HG03159 (cell line): ENCODE data around the gene FBXO31.
A peak's percentile ranks its signal among the peaks of the same experiment; 100 is the strongest.
"Not testable (repeated sequence)": the region's sequence is repeated elsewhere in the genome, so short reads cannot be mapped to it uniquely, and the experiment has no call there.

ENCODE experiments used
- ATAC-seq: cut with Tn5 transposase; IDR thresholded peaks from one replicate; pipeline ENCODE4 v1.9.1; 2021; ENCODE audit warnings: mild to moderate bottlenecking, moderate library complexity; ENCODE audit not compliant: unreplicated experiment

Gene FBXO31

DNA sequence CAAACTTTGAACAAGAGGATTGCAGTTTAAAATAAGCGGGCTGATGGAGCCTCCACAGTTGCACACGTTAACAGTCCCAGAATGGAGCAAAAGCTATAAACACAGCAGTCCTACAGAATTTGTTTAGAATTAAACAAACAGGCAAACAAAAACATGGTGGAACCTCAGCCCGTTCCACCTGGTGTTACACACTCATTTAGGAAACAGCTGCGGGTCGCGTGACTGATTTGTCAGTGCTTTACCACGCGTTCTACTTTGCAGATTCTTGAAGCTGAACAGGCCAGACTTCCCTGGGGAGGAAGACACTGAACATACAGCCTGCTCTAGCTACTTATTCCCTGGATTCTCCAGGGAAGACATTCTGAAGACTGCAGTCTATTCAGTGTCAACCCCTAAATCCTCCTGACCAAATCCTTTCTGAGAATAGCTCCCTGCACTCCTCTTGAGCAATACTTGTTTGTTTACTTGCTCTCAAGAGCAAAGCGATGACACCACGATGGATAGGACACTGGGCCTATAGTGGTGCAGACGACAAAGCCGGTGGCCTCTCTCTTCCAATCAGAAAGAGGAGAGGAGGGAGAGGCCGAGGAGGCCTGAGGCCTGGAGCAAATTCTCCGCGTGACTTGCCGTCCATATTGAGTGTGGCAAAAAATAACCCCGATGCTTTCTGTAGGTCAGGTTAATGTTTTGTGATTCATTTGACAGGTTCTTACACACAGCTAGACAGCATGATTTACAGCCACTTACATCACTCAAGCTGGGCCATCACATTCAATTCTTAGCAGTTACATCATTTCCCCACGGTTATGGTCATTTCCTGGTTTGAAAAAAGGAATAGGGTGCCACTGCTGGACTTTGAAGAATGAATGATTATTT lies 4.6 kb upstream of the FBXO31 start:
- peak; percentile 51 for ATAC-seq

DNA sequence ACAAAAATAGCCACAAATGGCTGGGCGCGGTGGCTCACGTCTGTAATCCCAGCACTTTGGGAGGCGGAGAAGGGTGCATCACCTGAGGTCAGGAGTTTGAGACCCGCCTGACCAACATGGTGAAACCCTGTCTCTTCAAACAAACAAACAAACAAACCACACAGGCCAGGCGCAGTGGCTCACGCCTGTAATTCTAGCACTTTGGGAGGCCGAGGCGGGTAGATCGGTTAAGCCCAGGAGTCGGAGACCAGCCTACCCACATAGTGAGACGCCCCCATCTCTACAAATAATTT lies 1.2 kb upstream of the FBXO31 start:
- not testable (repeated sequence) for ATAC-seq

DNA sequence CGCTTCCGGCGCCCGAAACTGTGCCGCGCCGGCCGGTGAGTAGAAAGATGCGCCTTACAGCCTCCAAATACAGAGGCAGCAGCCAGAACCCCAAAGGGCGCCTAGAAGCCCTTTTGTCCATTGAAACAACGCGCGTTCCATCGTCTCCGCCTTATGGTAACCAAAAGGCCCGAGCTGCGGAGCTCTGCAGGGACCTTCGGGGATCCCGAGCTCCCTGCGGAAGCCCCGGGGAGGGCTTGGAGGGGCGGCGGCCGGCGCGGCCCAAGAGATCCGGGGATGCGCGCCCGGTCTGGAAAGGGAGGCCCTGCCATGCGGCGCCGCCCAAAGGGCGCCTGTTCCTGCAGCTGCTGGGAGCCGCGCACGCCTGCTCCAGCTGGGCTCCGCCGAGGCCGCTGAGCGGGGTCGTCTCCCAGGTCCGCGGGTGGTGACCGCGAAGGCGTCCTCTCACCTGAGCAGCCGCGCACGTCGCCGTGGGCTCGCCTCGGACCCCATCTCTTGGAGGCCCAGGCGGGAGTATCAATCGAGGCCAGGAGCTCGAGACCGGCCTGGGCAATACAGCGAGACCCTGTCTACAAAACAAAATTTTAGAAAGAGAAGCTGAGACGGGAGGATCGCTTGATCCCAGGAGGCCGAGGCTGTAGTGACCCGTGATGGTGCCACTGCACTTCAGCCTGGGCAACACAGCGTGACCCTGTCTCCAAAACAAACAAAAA lies 742 bp upstream of the FBXO31 start:
- ATAC-seq, result peak; percentile 31

DNA sequence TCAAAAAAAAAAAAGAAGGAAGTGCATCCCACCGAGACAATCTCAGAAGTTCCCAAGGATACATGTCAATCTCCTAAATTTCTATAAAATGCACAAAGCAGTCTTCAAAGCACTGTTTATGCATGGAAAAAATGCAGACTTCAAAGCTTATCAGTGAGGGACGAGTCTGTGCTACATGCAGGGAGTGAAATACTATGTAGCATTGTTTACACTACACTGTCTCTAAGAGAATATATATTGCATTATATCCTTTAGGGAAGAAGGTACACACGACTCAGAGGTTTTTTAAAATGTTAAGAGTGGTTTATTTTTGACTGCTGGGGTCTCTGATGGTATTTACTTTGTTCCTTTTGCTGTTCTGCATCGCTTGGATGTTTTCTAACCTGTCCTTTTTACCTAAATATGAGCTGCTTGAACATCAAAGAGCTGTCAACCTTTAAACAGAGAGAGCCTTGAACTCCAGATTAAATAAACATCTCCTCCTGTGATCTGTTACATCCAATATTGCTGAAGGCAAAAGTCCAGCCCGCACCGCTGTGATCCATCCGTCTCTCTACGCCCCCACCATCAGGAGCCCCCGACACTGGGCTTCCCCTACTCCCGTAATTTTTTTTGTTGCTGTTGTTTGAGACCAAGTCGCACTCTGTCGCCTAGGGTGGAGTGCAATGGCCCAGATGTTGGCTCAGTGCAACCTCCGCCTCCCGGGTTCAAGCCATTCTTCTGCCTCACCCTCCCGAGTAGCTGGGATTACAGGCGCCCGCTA lies 1.4 kb downstream of the FBXO31 start:
- no peak for ATAC-seq

DNA sequence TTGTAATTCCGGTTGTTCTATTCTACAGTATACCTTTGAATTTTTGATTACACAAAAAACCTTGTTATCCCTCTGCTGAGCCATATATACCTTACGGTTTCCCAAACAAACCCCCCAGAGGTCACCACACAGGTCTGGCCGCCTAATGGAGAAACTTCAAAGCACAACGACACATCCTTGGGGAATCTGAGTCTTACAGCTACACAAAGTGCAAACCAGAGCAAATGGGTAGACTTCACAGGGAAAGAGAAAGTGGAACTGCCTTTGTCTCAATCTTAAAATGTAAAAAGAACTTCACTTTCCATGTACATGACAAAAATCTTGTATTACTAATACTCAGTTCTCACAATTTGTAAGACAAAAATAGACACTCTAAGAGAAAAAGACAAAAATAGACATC lies 2.7 kb downstream of the FBXO31 start:
- ATAC-seq, result no peak

DNA sequence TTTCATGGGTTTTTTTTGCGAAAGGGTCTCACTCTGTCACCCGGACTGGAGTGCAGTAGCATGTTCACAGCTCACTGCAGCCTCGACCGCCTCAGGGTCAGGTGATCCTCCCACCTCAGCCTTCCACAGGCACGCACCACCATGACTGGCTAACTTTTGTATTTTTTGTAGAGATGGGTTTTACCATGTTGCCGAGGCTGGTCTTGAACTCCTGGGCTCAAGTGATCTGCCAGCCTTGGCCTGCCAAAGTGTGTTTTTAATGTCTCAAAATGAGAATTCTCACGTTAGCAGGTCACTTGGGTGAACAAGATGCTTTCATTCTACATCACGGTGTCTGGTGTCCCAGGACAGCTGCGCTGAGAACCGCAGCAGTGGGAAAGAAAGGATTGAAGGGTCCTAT lies 3.2 kb downstream of the FBXO31 start:
- ATAC-seq, result no peak

DNA sequence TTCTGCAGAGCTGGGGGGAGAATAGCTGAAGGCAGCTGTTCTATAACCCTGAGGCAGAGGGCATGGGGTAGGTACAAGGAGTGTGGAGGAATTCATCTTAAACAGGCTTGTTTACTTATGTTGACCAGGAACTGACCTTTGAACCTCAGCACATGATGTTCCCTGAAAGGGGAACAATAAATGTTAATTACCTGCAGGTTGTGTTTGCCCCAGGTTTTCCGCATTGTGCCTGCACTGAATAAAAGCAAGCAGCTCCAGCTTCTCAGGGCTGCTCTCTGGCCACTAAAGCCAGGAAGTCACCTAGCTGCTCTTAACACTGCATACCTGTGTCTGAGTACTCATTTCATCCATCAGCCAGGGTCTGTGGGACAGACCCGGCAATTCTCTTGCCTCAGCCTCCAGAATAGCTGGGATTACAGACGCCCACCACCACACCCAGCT lies 4.2 kb downstream of the FBXO31 start:
- not testable (repeated sequence) for ATAC-seq

DNA sequence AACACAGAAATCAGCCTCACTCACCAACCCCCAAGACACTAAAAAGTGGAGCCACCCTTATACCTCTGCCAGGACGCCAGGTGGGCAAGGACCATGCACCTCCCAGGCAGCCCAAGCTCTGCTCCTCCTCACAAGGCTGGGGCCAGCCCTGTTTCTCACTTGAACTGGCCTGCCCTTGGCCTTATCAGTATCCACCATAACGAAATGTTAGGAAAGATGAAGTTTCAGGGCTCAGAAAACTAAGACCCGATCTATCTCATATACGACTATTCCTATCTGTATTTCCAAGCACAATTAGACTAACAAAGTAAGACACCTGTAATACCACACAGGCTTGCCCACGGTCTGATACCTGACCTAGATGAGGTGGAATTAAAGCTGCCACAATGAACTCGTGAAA lies 6.9 kb downstream of the FBXO31 start:
- ATAC-seq, result no peak

DNA sequence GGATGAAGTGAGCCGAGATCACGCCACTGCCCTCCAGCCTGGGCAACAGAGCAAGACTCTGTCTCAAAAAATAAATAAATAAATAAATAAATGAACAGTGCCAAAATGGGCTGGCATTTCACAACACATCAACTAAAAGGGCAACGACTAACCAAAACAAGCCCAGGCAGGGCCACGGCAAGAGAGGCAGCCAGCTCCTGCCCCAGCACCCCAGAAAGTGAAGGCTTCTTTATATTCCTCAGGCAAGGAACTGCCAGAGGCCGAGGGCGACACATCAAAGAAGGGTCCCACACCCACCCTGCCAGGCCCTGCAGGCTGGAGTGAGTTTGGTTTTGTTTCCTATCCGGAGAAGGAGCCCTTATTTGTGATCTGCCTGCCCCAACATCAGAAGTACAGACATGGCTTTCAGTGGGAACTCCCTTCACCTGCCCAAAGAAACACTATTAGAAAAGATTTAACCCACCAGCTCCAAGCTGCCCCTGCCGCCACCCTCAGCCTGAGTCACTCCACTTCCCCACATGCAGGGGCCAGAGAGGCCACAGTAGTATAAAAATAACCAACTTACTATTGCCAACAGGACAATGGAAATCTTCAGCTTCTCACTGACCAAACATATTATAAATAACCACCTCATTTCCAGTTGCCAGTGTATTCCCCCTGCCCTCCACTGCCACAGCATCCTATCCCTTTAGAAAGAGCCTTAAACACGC lies 8.0 kb downstream of the FBXO31 start:
- ATAC-seq, result no peak

DNA sequence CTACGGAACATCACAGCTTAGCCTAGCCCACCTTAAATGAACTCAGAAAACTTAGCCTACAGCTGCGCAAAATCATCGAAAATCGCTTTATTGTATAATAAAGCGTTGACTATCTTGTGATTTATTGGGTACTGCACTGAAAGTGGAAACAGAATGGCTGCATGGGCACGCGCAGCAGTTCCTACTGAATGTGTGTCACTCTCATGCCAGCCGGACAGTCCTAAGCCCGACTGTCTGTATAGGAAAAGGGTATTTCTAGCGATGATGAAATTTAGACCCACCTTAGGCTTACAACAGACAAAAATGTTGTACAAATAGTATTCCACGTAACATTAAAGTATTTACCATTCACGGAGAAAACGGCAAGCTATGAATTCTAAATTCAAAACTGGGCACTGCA lies 9.3 kb downstream of the FBXO31 start:
- no peak for ATAC-seq

DNA sequence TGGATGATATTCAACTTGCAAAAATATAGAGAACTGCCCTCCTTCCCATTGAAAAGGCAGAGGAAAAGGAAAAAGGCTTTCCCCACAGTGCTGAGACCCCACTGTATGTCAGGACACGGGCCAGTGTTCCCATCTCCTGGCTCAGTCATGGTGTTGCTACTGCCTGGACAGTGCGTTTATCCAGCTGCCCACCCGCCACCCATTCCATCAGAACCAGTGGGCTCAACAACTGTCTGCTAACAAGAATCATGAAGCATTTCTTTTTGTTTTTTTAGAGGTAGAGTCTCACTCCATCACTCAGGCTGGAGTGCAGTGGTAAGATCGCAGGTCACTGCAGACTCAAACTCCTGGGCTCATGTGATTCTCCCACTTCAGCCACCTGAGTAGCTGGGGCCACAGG lies 11.3 kb downstream of the FBXO31 start:
- no peak for ATAC-seq

DNA sequence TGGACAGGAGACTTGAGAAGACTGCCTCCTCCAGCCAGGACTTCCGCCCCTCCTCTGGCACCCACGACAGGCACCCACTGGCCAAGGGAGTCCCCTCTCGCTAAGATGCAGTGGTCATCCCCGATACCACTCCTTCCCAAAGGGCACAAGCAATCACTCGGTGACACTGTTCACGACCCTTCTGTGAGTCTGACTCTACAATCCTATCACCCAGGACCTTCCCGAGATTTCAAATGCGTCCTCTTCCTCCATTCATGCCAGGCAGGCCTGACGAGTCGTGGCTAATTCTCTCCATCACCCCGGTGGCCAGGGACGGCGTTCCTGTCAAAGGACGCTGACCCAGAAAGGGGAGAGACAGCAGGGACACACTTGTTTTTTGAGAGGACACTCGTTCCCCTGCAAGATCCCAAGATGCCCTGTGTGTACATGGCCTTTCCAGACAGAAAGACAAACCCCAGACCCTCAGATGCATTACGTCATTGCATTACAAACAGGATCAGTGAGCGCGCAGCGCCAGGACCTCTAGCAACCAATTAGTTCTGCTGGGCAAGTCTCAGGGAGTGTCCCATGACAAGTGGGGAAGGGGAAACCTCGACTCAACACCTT lies 12.2 kb downstream of the FBXO31 start:
- ATAC-seq, result no peak

DNA sequence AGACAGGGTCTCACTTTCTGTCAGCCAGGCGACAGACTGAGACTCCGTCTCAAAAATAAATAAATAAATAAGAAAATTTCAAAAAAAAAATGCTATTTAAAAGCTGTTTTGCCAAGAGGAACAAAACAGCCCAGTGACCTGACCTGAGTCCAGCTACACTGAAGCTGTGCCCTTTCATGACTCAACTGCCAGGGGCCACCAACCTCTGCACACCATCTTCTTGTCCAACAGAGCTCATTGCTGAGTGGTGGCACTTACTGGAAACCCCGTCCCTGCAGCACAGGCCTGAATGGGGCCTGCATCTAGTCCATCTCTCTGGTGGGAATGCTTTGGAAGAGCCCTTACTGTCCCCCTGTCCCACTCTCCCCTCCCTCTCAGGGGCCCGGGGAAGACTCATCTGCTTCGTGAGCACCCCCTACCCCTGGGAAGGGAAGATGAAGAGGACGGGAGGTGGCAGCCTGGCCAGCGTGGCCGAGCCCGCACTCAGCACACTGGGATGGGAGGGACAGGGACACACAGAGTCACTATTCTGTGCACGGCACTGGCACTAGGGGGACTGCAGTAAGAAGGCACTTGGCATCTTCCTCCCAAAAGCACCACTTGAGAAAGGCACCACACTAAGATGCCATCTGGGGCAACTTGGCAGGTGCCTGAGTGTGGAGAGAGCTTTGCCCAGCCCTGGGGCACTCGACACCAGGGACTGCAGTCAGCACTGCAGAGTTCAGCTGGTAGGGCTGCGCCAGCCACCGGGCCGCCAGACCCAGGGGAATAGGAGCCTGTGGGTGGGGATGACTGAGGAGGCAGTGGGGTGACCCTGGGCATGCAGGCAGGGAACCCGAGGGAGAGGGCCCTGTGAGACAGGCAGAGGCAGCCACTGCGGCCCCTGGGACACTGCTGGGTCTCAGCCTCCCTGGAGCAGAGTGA lies 13.5 kb downstream of the FBXO31 start:
- ATAC-seq, result no peak

DNA sequence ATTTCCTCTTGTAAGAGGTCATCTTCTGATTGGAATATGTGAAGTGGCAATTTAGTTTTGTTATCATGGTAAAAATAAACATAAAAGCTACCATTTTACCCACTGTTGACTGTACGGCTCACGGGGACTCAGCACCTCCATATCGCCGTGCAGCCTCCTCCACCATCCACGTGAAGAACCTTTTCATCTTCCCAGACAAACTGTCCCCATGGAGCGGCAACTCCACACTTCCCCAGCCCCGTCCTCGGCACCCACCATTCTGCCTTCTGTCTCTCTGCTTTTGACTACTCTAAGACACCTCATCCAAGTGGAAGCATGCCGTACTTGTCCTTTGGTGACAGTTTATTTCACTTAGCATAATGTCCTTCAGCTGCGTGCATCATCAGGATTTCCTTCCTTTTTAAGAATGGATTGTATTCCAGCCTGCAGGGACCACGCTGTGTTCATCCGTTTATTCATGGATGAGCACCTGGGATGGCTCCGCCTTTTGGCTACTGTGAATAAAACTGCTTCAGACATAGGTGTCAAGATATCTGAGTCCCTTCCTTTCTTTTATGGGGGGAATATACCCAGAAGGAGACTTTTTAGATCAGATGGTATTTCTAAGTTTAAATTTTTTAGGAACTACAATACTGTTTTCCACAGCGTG lies 14.3 kb downstream of the FBXO31 start:
- no peak for ATAC-seq

DNA sequence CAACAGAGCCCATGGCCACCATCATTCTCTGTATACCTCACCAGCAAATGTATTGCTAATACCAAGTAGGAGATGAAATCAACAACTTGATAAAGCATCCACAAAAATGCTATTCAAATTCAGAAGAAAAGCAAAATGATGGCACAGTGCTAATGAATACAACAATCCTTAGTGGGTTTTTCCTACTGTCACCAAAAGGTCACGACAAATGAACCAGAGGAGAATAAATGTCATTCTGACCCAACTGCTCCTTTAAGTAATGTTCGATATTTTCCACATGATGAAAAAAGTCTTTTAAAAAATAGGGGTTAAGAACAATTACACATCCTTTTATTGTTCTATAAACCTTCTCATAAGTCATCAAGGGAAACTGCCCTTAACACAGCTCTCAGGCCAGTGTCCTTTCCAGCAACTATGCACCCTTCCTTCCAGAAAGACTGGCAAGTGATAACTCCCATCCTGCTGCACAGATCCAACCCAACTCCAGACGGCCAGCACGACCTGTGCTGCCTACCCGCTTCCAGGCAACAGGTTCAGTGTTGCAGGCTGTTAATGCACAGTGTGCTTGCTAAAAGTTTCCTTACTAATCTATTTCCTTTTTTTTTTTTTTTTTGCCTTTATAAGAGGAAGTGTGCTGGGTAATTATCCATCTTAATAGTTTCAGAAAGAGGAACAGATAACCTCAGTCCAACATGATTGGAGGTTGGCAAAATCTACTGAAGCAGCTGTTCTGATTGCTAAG lies 15.4 kb downstream of the FBXO31 start:
- no peak for ATAC-seq

DNA sequence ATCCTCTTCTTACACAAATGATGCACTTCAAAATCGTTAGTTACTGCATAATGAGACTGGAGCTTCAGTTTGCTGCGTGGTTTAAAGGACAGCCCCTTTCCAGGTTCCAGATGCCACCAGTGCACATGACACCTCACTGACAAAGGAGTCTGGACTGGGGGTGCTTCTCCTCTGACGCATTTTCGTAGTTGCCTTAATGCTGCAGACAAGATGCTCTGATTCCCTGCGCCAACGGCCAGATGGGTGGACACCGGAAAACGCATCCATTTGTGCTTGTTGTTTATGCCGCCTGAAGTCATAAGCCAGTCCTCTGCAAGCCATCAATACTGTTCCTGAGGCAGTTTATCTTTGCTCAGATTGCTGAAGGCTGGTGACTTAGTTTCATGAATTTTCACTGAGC lies 16.0 kb downstream of the FBXO31 start:
- ATAC-seq, result no peak

DNA sequence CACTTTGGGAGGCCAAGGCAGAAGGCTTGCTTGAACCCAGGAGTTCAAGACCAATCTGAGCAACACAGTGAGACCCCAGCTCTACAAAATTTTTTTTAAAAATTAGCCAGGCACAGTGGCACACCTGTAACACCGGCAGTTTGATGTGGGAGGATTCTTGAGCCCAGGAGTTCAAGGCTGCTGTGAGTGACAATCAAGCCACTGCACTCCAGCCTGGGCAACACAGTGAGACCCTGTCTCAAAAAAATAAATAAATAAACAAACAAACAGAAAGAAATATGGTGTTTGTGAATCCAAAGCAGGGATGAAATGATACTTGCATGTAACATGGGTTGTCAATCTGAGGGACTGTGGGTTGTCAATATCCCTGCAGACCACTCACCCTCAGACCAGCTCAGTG lies 16.6 kb downstream of the FBXO31 start:
- ATAC-seq, result no peak

DNA sequence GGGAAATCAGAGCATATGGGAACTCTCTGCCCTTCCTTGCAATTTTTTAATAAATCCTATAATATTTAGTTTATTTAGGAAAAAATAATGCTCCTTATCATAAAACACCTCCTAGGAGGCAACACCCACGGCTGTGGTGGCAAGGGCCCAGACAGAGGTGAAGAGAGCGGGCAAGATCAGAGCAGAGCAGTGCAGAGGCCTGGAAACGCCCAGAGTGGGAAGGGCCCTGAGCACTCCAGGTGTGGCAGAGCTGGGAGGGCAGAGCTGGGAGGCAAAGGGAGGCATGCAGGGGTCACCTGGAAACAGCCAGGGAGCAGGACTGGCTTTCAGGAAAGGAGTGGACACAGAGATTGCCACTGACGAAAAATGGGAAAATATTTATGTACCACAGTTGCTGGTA lies 17.3 kb downstream of the FBXO31 start:
- ATAC-seq, result no peak
